Neutrophil (primary cell): ENCODE data around the gene PPP1R1B.

Source experiments
- H3K27ac ChIP-seq: fragments of 200-600 bp; sonication (generic); 2 replicates; pipeline ENCODE4 v1.5.1; 2016; ENCODE audit warnings: mild to moderate bottlenecking, moderate library complexity
- H3K27me3 ChIP-seq: fragments of 200-600 bp; sonication (generic); 2 replicates; pipeline ENCODE4 v1.6.0; 2016; ENCODE audit warnings: mild to moderate bottlenecking
- H3K36me3 ChIP-seq: fragments of 200-600 bp; sonication (generic); 2 replicates; pipeline ENCODE4 v1.5.1; 2017
- H3K4me1 ChIP-seq, 2 experiments: fragments of 200-600 bp in 1 of 2; sonication (generic) in 1 of 2; 1 replicate in 1 of 2; 2 replicates in 1 of 2; pipeline versions ENCODE4 v1.5.1 to v1.6.1; 2013 to 2016; ENCODE audit warnings: low read depth in 1 of 2, low read length in 1 of 2, mild to moderate bottlenecking in 1 of 2, moderate library complexity in 1 of 2; ENCODE audit not compliant: control insufficient read depth in 1 of 2, insufficient read depth in 1 of 2
- H3K4me3 ChIP-seq, 2 experiments: fragments of 200-600 bp in 1 of 2; sonication (generic) in 1 of 2; 1 replicate in 1 of 2; 2 replicates in 1 of 2; pipeline ENCODE4 v1.5.1; 2013 to 2016; ENCODE audit warnings: low read depth in 1 of 2, low read length in 1 of 2, mild to moderate bottlenecking in 1 of 2, moderate library complexity in 1 of 2
- H3K9me3 ChIP-seq: fragments of 200-600 bp; sonication (generic); 2 replicates; pipeline ENCODE4 v1.5.1; 2016
- TF ChIP-seq, protein P1 (sequence below): fragments of 200-600 bp; sonication (generic); IDR thresholded peaks from 2 replicates; pipeline ENCODE4 v1.5.1; 2016; ENCODE audit warnings: antibody characterized with exemption

Gene PPP1R1B

DNA sequence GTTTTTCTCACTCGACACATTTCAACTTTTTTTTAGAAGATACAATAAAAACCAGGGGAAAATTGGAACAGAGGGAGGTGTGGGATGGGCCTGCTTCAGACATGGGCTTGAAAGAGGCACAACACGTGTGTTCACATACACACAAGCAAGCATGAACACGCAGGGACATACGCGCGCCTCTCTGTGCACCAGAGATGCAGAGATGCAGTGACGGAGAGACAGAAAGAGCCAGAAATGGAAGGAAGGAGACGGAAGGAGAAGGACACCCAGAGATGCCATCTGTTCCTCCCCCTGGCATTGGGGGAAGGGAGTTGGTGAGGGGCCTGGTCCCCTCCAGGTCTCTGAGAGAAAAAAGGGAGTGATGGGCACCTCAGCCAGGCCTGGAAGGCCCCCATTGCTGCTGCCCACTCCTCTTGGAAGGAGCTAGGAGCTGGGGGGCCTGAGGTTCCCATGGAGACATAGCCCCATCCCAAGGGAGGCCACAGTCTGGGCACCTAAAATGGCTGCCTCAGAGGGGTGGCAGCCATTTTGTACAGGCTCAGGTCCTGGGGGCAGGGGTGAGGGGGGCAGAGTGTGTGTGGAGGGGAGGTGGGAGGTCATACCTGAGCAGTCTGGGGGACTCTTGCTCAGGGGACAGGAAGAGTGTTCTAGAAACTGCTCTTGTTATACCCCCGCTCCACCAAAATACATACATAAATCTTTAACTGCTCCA, 15.2 kb upstream of the PPP1R1B start:
- H3K27me3 ChIP-seq = peaks cover 100% of the 10 kb centered on the region

DNA sequence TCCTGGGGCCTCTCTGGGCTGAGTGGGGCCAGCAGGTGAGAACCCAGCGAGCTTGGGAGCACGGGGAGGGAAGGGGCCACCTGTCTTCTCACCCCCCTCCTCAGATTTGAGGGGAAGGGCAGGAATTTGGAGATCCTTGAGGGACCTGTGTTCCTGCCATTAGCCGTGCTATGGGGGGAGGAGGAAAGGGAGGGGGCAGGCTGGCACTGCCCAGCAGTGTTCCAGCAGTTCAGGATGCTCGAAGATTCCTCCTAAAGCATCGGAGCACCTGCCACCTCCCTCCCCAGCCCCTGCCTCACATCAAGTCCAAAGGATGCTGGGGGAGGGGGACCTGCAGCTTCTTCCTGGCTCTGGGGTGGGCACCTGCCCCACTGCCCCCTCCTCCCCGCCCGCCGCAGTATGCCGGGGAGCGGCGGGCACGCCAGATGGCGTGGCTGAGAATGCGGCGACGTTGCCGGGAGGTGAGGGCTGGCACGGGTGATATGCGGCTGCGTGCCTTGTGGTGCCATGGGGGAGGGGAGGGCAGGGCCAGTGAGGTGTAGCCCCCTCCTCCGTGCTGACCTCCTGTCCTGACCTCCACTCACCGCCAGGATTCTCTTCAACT, 14.4 kb upstream of the PPP1R1B start:
- Histone ChIP-seq H3K36me3 (no peaks in the 10 kb centered on the region), H3K27ac (no peak overlapping the region), H3K27me3 (peaks cover 100% of the 10 kb centered on the region), H3K4me1 (no peaks in the 10 kb centered on the region), H3K9me3 (no peaks in the 10 kb centered on the region), H3K4me3 (no peak overlapping the region)
- TF ChIP-seq, protein P1, sequence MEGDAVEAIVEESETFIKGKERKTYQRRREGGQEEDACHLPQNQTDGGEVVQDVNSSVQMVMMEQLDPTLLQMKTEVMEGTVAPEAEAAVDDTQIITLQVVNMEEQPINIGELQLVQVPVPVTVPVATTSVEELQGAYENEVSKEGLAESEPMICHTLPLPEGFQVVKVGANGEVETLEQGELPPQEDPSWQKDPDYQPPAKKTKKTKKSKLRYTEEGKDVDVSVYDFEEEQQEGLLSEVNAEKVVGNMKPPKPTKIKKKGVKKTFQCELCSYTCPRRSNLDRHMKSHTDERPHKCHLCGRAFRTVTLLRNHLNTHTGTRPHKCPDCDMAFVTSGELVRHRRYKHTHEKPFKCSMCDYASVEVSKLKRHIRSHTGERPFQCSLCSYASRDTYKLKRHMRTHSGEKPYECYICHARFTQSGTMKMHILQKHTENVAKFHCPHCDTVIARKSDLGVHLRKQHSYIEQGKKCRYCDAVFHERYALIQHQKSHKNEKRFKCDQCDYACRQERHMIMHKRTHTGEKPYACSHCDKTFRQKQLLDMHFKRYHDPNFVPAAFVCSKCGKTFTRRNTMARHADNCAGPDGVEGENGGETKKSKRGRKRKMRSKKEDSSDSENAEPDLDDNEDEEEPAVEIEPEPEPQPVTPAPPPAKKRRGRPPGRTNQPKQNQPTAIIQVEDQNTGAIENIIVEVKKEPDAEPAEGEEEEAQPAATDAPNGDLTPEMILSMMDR = no peak

More for the DNA sequence above, 15.2 kb upstream of the PPP1R1B start:
- no peak overlapping the region for H3K4me3 ChIP-seq
- no peaks in the 10 kb centered on the region for H3K9me3 ChIP-seq
- H3K27ac ChIP-seq = no peak overlapping the region
- TF ChIP-seq, protein P1 = no peak
- no peaks in the 10 kb centered on the region for H3K4me1 ChIP-seq
- no peaks in the 10 kb centered on the region for H3K36me3 ChIP-seq

GRCh38 chr17:39612935-39613464, 13.8 kb upstream of the PPP1R1B start:
- Histone ChIP-seq H3K4me3 (no peak overlapping the region), H3K36me3 (no peaks in the 10 kb centered on the region), H3K27me3 (peaks cover 100% of the 10 kb centered on the region), H3K4me1 (peaks cover 0 to 6% of the 10 kb centered on the region in 2 experiments), H3K9me3 (no peaks in the 10 kb centered on the region), H3K27ac (no peak overlapping the region)
- TF ChIP-seq, protein P1 = no peak

DNA sequence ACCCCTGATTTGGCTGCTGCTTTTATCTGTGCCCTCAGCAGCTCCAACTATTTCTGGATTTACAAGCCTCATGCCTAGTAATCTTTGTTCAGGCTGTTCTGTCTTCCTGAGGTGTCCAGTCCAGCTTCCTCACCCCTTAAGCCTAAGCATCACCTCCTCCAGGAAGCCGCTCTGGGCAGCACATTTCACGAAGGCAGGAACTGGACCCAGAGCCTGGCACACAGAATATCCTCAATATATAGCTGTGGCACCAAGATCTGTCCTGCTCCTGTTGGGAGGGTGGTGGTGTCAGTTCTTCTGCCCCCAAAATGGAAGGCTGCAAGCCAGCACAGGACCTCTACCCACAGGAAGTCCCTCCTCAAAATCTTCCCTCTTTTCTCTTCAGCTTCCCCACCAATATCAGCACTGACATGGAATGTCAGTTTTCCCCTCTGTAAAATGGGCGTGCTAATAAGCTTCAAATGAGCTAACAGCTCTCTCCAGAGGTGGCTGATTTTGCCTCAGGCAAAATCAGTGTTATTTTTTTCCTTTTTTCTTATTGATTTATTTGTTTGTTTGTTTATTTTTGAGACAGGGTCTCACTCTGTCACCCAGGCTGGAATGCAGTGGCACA, 12.1 kb upstream of the PPP1R1B start:
- Histone ChIP-seq H3K9me3 (no peaks in the 10 kb centered on the region), H3K27me3 (peaks cover 100% of the 10 kb centered on the region), H3K4me1 (peaks cover 0 to 12% of the 10 kb centered on the region in 2 experiments), H3K27ac (no peak overlapping the region), H3K4me3 (no peak overlapping the region), H3K36me3 (no peaks in the 10 kb centered on the region)
- TF ChIP-seq, protein P1 = no peak

GRCh38 chr17:39615434-39615833, 11.3 kb upstream of the PPP1R1B start:
- no peak overlapping the region for H3K27ac ChIP-seq
- peaks cover 0 to 12% of the 10 kb centered on the region in 2 experiments for H3K4me1 ChIP-seq
- H3K36me3 ChIP-seq = no peaks in the 10 kb centered on the region
- H3K27me3 ChIP-seq = peaks cover 100% of the 10 kb centered on the region
- TF ChIP-seq, protein P1 = no peak
- H3K9me3 ChIP-seq = no peaks in the 10 kb centered on the region
- no peak overlapping the region for H3K4me3 ChIP-seq
